Thyroid gland (tissue), 4 donors: Measurements from ENCODE around the gene CST3. TPM values are rescaled to one million over a fixed set of nuclear protein-coding genes. Genes with fewer than 3 reads are reported as not detected.

Experiments
- DNase-seq, 2 donors: peaks; one replicate each; pipeline ENCODE4 v3.0.0-alpha.2; 2019
- H3K27ac ChIP-seq, 3 donors: fragments of 200-600 bp; sonication (generic); 1 replicate in 2 of 3; 2 replicates in 1 of 3; pipeline ENCODE4 v1.5.1; 2016 to 2019; ENCODE audit warnings: mild to moderate bottlenecking in 1 of 3, moderate library complexity in 1 of 3
- H3K27me3 ChIP-seq: fragments of 200-600 bp; sonication (generic); one replicate; pipeline ENCODE4 v1.5.1; 2019
- H3K36me3 ChIP-seq, 2 donors: fragments of 200-600 bp; sonication (generic); one replicate each; pipeline ENCODE4 v1.5.1; 2016 to 2019
- H3K4me1 ChIP-seq, 2 donors: fragments of 200-600 bp; sonication (generic); one replicate each; pipeline ENCODE4 v1.5.1; 2017 to 2019
- H3K4me3 ChIP-seq, 3 donors: fragments of 200-600 bp; sonication (generic); replicated peaks in 1 of 3; 1 replicate in 2 of 3; 2 replicates in 1 of 3; pipeline ENCODE4 v1.5.1; 2016; ENCODE audit warnings: mild to moderate bottlenecking in 1 of 3
- H3K9me3 ChIP-seq: fragments of 200-600 bp; sonication (generic); one replicate; pipeline ENCODE4 v1.5.1; 2017
- CTCF ChIP-seq, 6 experiments: fragments of 200-600 bp in 3 of 6; fragments of 450-650 bp in 3 of 6; sonication (generic) in 3 of 6; IDR thresholded peaks; one replicate each; pipeline ENCODE4 v1.5.1; 2016 to 2019; ENCODE audit warnings: antibody characterized with exemption in 6 of 6, mild to moderate bottlenecking in 2 of 6, inconsistent platforms in 1 of 6, moderate library complexity in 1 of 6
- POLR2A ChIP-seq, 2 donors: fragments of 450-650 bp; IDR thresholded peaks; one replicate each; pipeline ENCODE4 v1.6.1; 2017; ENCODE audit warnings: antibody characterized with exemption in 2 of 2, mild to moderate bottlenecking in 2 of 2, moderate library complexity in 1 of 2
- WGBS, 2 donors: methylation state at CpG; one replicate each; pipeline ENCODE4 v1.1.5; 2017; 5-methylcytosine and 5-hydroxymethylcytosine counted together
- intact Hi-C: fragments of 100-400 bp; cut with DNase I; formaldehyde crosslinking; loops from one replicate; pipeline ENCODE4 v1.15.1; 2023
- total RNA-seq, 4 donors: library from RNA; depleted of rRNA; stranded (reverse); fragments of >200 nt; gene quantifications; one replicate each; pipeline ENCODE4 v1.2.3, GENCODE V29; 2016

CST3 gene
- total RNA-seq, 4 donors from 2014 or later = 638 to 1,425 (median 898) TPM

DNA sequence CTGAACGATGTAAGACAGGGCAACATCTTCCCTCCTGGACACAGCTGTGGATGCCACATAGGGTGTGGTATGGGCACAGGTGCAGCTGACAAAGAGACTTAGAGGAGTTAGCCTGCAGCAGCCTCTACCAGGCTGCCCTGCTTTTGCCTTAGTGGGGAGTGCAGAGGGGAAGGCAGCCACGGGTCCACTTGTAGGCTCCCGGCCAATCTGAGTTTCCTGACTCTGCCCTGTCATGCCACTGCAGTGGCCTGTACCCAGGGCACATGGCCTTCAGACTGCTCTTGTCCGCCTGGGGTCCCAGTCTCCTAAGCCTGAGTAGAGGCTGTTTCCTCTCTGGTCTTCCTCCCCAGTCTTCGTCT, 52.3 kb downstream of the CST3 start:
- no peak for TF ChIP-seq POLR2A (IDR thresholded peaks at IDR 0.05)
- no peak for TF ChIP-seq CTCF (IDR thresholded peaks at IDR 0.05)
- Histone ChIP-seq H3K27me3 (no peaks in the 10 kb centered on the region), H3K4me3 (no peak overlapping the region), H3K27ac (no peak overlapping the region), H3K4me1 (no peaks in the 10 kb centered on the region), H3K36me3 (no peaks in the 10 kb centered on the region), H3K9me3 (no peaks in the 10 kb centered on the region)
- 81% methylated on average over 3 to 5 of the region's 5 CpGs for WGBS, 2 donors
- no peak for DNase-seq
- intact Hi-C loops = no loop called here

GRCh38 chr20:23584434-23585199, 53.1 kb downstream of the CST3 start:
- TF ChIP-seq CTCF (IDR thresholded peaks at IDR 0.05) = no peak
- no peaks in the 10 kb centered on the region for H3K36me3 ChIP-seq
- H3K27me3 ChIP-seq = no peaks in the 10 kb centered on the region
- H3K27ac ChIP-seq = no peak overlapping the region
- H3K9me3 ChIP-seq = no peaks in the 10 kb centered on the region
- H3K4me3 ChIP-seq = no peak overlapping the region
- intact Hi-C loops = no loop called here
- DNase-seq = no peak
- WGBS, 2 donors = 54 to 72% methylated on average over 5 of the region's 5 CpGs
- H3K4me1 ChIP-seq = no peaks in the 10 kb centered on the region

Other genes starting within 250 kb of the CST3 start
- 10 to 100 TPM; 22.7 to 32.1 (median 26.9) TPM for gene NAPB, start 216.5 kb downstream of the CST3 start, total RNA-seq
- gene CSTL1, start 198.3 kb downstream of the CST3 start, total RNA-seq = not detected
- not detected for gene CST11, start 185.1 kb downstream of the CST3 start, total RNA-seq
- not detected for gene CST8, start 146.8 kb downstream of the CST3 start, total RNA-seq
- gene CST9L, start 69.5 kb downstream of the CST3 start, total RNA-seq = 1 to 10 TPM in 1 of 4 donors, not detected in 3; 1.1 TPM
- not detected for gene CST9, start 32.0 kb downstream of the CST3 start, total RNA-seq
- 10 to 100 TPM in 1 of 4 donors, 1 to 10 TPM in 1, under 1 TPM in 1, not detected in 1; 0.89 to 13.8 (median 3.0) TPM for gene CST4, start 51.1 kb upstream of the CST3 start, total RNA-seq
- gene CST1, start 113.0 kb upstream of the CST3 start, total RNA-seq = not detected
- gene CST2, start 188.8 kb upstream of the CST3 start, total RNA-seq = not detected
- not detected for gene CST5, start 241.8 kb upstream of the CST3 start, total RNA-seq